Esophagus muscularis mucosa (tissue), 4 donors: ENCODE data around the gene PDE8B. TPM values are rescaled to one million over a fixed set of nuclear protein-coding genes. Genes with fewer than 3 reads are reported as not detected.

Experiments used
- DNase-seq: peaks from one replicate; pipeline ENCODE4 v3.0.0-alpha.2; 2017; ENCODE audit errors: extremely low spot score
- H3K27ac ChIP-seq, 4 donors: fragments of 200-600 bp; sonication (generic); replicated peaks in 1 of 4; 1 replicate in 3 of 4; 2 replicates in 1 of 4; pipeline ENCODE4 v1.5.1; 2016 to 2019; ENCODE audit warnings: mild to moderate bottlenecking in 1 of 4
- H3K27me3 ChIP-seq, 4 donors: fragments of 200-600 bp; sonication (generic); one replicate each; pipeline versions ENCODE4 v1.5.1 to v1.6.0; 2016 to 2019
- H3K36me3 ChIP-seq, 4 donors: fragments of 200-600 bp; sonication (generic); one replicate each; pipeline ENCODE4 v1.5.1; 2016 to 2019
- H3K4me1 ChIP-seq, 4 donors: fragments of 200-600 bp; sonication (generic); one replicate each; pipeline ENCODE4 v1.5.1; 2016 to 2019
- H3K4me3 ChIP-seq, 4 donors: fragments of 200-600 bp; sonication (generic); 1 replicate in 2 of 4; 2 replicates in 2 of 4; pipeline ENCODE4 v1.5.1; 2016 to 2019; ENCODE audit warnings: mild to moderate bottlenecking in 4 of 4, moderate library complexity in 1 of 4
- H3K9me3 ChIP-seq, 4 donors: fragments of 200-600 bp; sonication (generic); 1 replicate in 3 of 4; 2 replicates in 1 of 4; pipeline ENCODE4 v1.5.1; 2016 to 2019
- CTCF ChIP-seq, 3 experiments: fragments of 200-600 bp in 2 of 3; fragments of 450-650 bp in 1 of 3; sonication (generic) in 2 of 3; IDR thresholded peaks; one replicate each; pipeline ENCODE4 v1.5.1; 2017 to 2019; ENCODE audit warnings: antibody characterized with exemption in 3 of 3, mild to moderate bottlenecking in 2 of 3, moderate library complexity in 1 of 3
- EP300 ChIP-seq: sonication (generic); formaldehyde crosslinking; IDR thresholded peaks from one replicate; pipeline ENCODE4 v1.6.1; 2017; ENCODE audit warnings: antibody characterized with exemption
- POLR2A ChIP-seq: fragments of 450-650 bp; IDR thresholded peaks from one replicate; pipeline ENCODE4 v1.6.1; 2017; ENCODE audit warnings: antibody characterized with exemption, moderate library complexity, mild to moderate bottlenecking, low read depth
- POLR2AphosphoS5 ChIP-seq, 2 donors: sonication (generic); formaldehyde crosslinking; IDR thresholded peaks; one replicate each; pipeline ENCODE4 v1.6.1; 2017; ENCODE audit warnings: antibody characterized with exemption in 2 of 2
- WGBS: methylation state at CpG from one replicate; pipeline ENCODE4 v1.1.5; 2018; 5-methylcytosine and 5-hydroxymethylcytosine counted together
- intact Hi-C: fragments of 100-400 bp; cut with DNase I; formaldehyde crosslinking; loops from one replicate; pipeline ENCODE4 v1.15.1; 2023
- total RNA-seq, 4 donors: library from RNA; depleted of rRNA; stranded (reverse); fragments of >200 nt; gene quantifications; one replicate each; pipeline versions ENCODE4 v1.1.0 to v1.2.1, GENCODE V29; 2016

Gene PDE8B
- total RNA-seq, 4 donors from 2014 or later: 0.83 to 7.1 (median 1.5) TPM

DNA sequence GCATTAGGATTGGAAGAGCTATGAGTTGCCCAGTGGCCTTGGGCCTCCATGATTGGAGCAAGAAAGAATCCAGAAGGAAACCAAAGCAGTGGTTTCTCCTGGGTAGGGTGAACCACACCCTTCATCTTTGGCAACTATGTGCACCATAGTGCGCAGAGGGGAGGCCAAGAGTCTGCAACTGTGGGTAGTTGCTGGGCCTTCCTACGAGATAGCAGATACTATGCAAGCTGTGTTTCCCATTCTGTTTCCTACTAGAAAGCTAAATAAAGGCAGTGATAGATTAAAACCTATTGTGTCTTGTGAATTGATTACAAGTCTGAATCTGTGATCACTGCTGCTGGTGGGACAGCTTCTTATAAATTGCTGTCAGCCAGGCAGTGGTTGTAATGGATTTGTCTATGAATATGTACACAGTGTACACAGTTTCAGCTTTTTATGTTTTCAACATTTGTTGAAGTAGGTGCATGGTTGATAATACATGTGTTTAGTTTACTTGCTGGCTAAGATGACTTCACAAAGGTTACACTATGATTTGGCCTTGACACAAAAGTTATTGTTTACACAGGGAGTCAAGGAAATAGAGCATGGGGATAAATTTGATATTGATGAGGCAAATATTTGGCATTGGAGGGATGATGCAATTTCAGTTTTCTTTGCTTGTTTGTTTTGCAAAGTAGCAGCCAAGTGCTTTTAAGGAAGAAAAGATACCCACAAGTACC, 23.7 kb upstream of the PDE8B start:
- Histone ChIP-seq H3K36me3 (no peaks in the 10 kb centered on the region), H3K4me3 (no peak overlapping the region), H3K4me1 (no peaks in the 10 kb centered on the region), H3K27ac (no peak overlapping the region), H3K9me3 (peaks cover 0 to 4% (median 0%) of the 10 kb centered on the region in 4 donors), H3K27me3 (peaks cover 0 to 7% (median 0%) of the 10 kb centered on the region in 4 donors)
- intact Hi-C loops: no loop called here
- WGBS: 89% methylated on average over 2 of the region's 2 CpGs
- DNase-seq: no peak
- TF ChIP-seq EP300 (no peak), POLR2AphosphoS5 (IDR thresholded peaks at IDR 0.05) (no peak), CTCF (IDR thresholded peaks at IDR 0.05) (no peak), POLR2A (no peak)

DNA sequence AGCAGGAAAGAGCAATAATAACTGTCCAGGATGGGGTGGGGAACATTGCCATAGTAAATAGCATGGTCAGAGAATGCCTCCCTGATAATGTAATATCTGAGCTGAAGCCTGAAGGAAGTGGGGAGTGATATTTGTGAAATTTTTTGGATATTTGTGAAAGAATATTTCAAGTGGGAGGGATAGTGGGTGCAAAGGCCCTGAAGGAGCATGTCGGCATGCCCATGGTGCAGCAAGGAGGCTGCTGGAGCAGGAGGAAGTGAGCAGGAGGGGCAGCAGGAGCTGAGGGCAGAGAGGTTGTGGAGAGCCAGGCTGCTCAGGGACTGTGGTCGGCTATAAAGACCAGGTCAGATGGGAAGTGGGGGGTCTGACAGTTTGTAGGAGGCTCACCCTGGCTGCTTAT, 21.1 kb upstream of the PDE8B start:
- H3K4me3 ChIP-seq: no peak overlapping the region
- DNase-seq: no peak
- WGBS: 93% methylated on average over 2 of the region's 2 CpGs
- no peak for TF ChIP-seq POLR2AphosphoS5 (IDR thresholded peaks at IDR 0.05)
- no peak for TF ChIP-seq POLR2A
- no peak for TF ChIP-seq EP300
- H3K27me3 ChIP-seq: peaks cover 0 to 4% (median 0%) of the 10 kb centered on the region in 4 donors
- H3K27ac ChIP-seq: no peak overlapping the region
- H3K9me3 ChIP-seq: peaks cover 0 to 4% (median 0%) of the 10 kb centered on the region in 4 donors
- H3K4me1 ChIP-seq: no peaks in the 10 kb centered on the region
- no peaks in the 10 kb centered on the region for H3K36me3 ChIP-seq
- intact Hi-C loops: no loop called here

GRCh38 chr5:77192441-77193050, 17.9 kb upstream of the PDE8B start:
- intact Hi-C loops: no loop called here
- no peaks in the 10 kb centered on the region for H3K36me3 ChIP-seq
- no peak overlapping the region for H3K4me3 ChIP-seq
- no peaks in the 10 kb centered on the region for H3K4me1 ChIP-seq
- TF ChIP-seq POLR2AphosphoS5 (IDR thresholded peaks at IDR 0.05) (no peak), EP300 (no peak), CTCF (IDR thresholded peaks at IDR 0.05) (no peak), POLR2A (no peak)
- WGBS: 64% methylated on average over 2 of the region's 2 CpGs
- H3K27me3 ChIP-seq: no peaks in the 10 kb centered on the region
- no peak overlapping the region for H3K27ac ChIP-seq
- no peak for DNase-seq
- no peaks in the 10 kb centered on the region for H3K9me3 ChIP-seq

GRCh38 chr5:77194762-77195161, 15.7 kb upstream of the PDE8B start:
- Histone ChIP-seq H3K4me3 (no peak overlapping the region), H3K9me3 (peaks cover 0 to 4% (median 0%) of the 10 kb centered on the region in 4 donors), H3K4me1 (no peaks in the 10 kb centered on the region), H3K36me3 (no peaks in the 10 kb centered on the region), H3K27me3 (no peaks in the 10 kb centered on the region), H3K27ac (no peak overlapping the region)
- TF ChIP-seq POLR2AphosphoS5 (IDR thresholded peaks at IDR 0.05) (no peak), POLR2A (no peak), CTCF (IDR thresholded peaks at IDR 0.05) (no peak), EP300 (no peak)
- intact Hi-C loops: no loop called here
- DNase-seq: no peak

GRCh38 chr5:77197840-77198554, 12.5 kb upstream of the PDE8B start:
- 52% methylated on average over 2 of the region's 2 CpGs for WGBS
- Histone ChIP-seq H3K9me3 (peaks cover 0 to 4% (median 0%) of the 10 kb centered on the region in 4 donors), H3K36me3 (no peaks in the 10 kb centered on the region), H3K27me3 (no peaks in the 10 kb centered on the region), H3K4me3 (no peak overlapping the region), H3K27ac (no peak overlapping the region), H3K4me1 (peaks cover 0 to 5% (median 0%) of the 10 kb centered on the region in 4 donors)
- TF ChIP-seq CTCF (IDR thresholded peaks at IDR 0.05) (no peak), EP300 (no peak), POLR2AphosphoS5 (IDR thresholded peaks at IDR 0.05) (no peak)
- intact Hi-C loops: no loop called here
- DNase-seq: no peak
